ENCODE measurements around the gene NPNT. TPM values are rescaled to one million over a fixed set of nuclear protein-coding genes. Genes with fewer than 3 reads are reported as not detected.

Gene NPNT
- polyA plus RNA-seq, 1 of the 3 experiments (the other 2 are of a cell fraction), result not detected

DNA sequence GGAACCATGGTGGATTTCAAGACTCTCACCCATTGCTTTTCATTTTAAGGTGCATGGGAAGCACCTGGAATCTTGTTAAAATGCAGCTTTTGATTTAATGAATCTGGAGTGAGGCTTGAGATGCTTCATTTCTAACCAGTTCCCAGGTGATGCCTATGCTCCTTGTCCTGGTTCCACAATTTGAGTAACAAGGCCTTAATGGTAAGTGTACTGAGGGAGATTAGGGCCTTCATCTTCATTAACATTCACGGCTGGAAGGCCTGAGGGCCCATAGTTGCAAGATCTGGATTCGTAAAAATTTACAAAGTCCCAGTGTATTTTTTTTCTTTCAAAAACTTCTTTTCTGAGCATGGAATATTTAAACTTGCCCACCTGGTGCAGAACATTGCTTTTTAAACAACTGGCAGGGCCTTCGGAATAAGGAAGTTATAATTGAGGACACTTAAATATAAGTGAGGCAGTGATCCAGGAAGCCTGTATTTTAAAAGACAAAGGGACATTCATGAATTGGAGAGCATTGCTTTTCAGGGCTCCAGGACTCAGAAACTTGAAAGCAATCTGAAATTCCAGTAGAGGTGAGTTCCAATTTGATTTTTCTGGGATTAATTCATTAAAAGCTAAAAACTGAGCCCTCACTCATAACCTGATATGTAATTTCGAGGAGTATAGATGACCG is 77.8 kb downstream of the NPNT start:
- 69% methylated on average over 5 of the region's 5 CpGs for WGBS (ENCODE audit: low lambda C conversion rate)
- ChIA-PET POLR2A (no interaction called here), CTCF (interaction anchor here (0.7 kb wide), 1 partner anchor 18 kb away, joined by 3 read pairs; no protein-coding TSS in a partner anchor)
- no peaks in the 10 kb centered on the region for H3K27me3 ChIP-seq (ENCODE audit: insufficient read depth)
- TF ChIP-seq NFIC (IDR thresholded peaks at IDR 0.05; ENCODE audit: borderline replicate concordance) (no peak), RAD21 (IDR thresholded peaks at IDR 0.05; ENCODE audit: low read length) (no peak), TCF12 (IDR thresholded peaks at IDR 0.05) (no peak), MEF2A (IDR thresholded peaks at IDR 0.05; ENCODE audit: borderline replicate concordance, low read depth) (no peak), POLR2AphosphoS5 (IDR thresholded peaks at IDR 0.05; ENCODE audit: low read depth, low read length) (no peak), RXRA (IDR thresholded peaks at IDR 0.05; ENCODE audit: borderline replicate concordance, low read depth) (no peak), EP300 (IDR thresholded peaks at IDR 0.05; ENCODE audit: borderline replicate concordance in 1 of 2, low read depth in 1 of 2, low read length in 1 of 2) (no peak)
- TF ChIP-seq, protein P1, sequence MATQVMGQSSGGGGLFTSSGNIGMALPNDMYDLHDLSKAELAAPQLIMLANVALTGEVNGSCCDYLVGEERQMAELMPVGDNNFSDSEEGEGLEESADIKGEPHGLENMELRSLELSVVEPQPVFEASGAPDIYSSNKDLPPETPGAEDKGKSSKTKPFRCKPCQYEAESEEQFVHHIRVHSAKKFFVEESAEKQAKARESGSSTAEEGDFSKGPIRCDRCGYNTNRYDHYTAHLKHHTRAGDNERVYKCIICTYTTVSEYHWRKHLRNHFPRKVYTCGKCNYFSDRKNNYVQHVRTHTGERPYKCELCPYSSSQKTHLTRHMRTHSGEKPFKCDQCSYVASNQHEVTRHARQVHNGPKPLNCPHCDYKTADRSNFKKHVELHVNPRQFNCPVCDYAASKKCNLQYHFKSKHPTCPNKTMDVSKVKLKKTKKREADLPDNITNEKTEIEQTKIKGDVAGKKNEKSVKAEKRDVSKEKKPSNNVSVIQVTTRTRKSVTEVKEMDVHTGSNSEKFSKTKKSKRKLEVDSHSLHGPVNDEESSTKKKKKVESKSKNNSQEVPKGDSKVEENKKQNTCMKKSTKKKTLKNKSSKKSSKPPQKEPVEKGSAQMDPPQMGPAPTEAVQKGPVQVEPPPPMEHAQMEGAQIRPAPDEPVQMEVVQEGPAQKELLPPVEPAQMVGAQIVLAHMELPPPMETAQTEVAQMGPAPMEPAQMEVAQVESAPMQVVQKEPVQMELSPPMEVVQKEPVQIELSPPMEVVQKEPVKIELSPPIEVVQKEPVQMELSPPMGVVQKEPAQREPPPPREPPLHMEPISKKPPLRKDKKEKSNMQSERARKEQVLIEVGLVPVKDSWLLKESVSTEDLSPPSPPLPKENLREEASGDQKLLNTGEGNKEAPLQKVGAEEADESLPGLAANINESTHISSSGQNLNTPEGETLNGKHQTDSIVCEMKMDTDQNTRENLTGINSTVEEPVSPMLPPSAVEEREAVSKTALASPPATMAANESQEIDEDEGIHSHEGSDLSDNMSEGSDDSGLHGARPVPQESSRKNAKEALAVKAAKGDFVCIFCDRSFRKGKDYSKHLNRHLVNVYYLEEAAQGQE (IDR thresholded peaks at IDR 0.05; ENCODE audit: low read depth, low read length), result no peak
- H3K4me2 ChIP-seq, result no peak overlapping the region
- H3K79me2 ChIP-seq (ENCODE audit: insufficient read depth), result no peaks in the 10 kb centered on the region
- H2AFZ ChIP-seq (ENCODE audit: low read depth), result no peak overlapping the region
- H3F3A ChIP-seq (replicated peaks; ENCODE audit: insufficient read depth), result no peaks in the 10 kb centered on the region
- H3K36me3 ChIP-seq (replicated peaks in 1 of 2; ENCODE audit: control insufficient read depth in 1 of 2, insufficient read depth in 2 of 2, low read length in 1 of 2), result no peaks in the 10 kb centered on the region
- no peak overlapping the region for H3K27ac ChIP-seq (ENCODE audit: low read depth in 2 of 2, low read length in 1 of 2)
- no peaks in the 10 kb centered on the region for H3K4me1 ChIP-seq (ENCODE audit: control insufficient read depth in 1 of 2, insufficient read depth in 2 of 2, low read depth in 1 of 2, low read length in 1 of 2)
- no peaks in the 10 kb centered on the region for H3K9me2 ChIP-seq
- no peak overlapping the region for H3K9ac ChIP-seq
- no peaks in the 10 kb centered on the region for H3K9me3 ChIP-seq
- no peaks in the 10 kb centered on the region for H4K20me1 ChIP-seq (ENCODE audit: insufficient read depth)
- H3K4me3 ChIP-seq (ENCODE audit: low read depth in 2 of 2, low read length in 1 of 2), result no peak overlapping the region
- no peak for DNase-seq

DNA sequence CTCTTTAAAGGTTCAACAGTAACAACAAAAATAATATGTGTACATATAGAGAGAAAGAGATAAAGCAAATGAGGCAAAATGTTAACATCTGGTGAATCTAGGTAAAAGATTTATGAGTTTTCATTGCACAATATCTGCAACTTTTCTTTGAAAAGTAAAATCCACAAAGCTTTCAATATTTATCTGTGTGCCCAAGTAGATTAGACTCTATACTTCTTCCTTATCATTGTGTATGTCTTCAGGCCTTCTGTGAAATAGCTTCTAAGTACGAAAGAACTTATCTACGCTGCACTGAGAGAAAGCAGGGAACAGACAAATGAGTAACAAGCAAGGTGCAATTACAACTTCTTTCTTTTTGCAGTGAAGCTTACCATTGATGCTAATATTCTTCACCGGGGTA is 81.6 kb downstream of the NPNT start:
- Histone ChIP-seq H3K27me3 (ENCODE audit: insufficient read depth) (no peaks in the 10 kb centered on the region), H3K27ac (ENCODE audit: low read depth in 2 of 2, low read length in 1 of 2) (no peak overlapping the region), H3K9me3 (no peaks in the 10 kb centered on the region), H3K4me2 (no peak overlapping the region), H3K36me3 (replicated peaks in 1 of 2; ENCODE audit: control insufficient read depth in 1 of 2, insufficient read depth in 2 of 2, low read length in 1 of 2) (no peaks in the 10 kb centered on the region), H2AFZ (ENCODE audit: low read depth) (no peak overlapping the region), H4K20me1 (ENCODE audit: insufficient read depth) (no peaks in the 10 kb centered on the region), H3F3A (replicated peaks; ENCODE audit: insufficient read depth) (no peaks in the 10 kb centered on the region), H3K9me2 (no peaks in the 10 kb centered on the region), H3K4me3 (ENCODE audit: low read depth in 2 of 2, low read length in 1 of 2) (no peak overlapping the region), H3K4me1 (ENCODE audit: control insufficient read depth in 1 of 2, insufficient read depth in 2 of 2, low read depth in 1 of 2, low read length in 1 of 2) (no peaks in the 10 kb centered on the region), H3K79me2 (ENCODE audit: insufficient read depth) (no peaks in the 10 kb centered on the region), H3K9ac (no peak overlapping the region)
- CTCF ChIA-PET, result no interaction called here
- WGBS (ENCODE audit: low lambda C conversion rate), result 63% methylated on average over 3 of the region's 3 CpGs
- DNase-seq, result no peak
- POLR2A ChIA-PET, result no interaction called here
- TF ChIP-seq SIN3A (IDR thresholded peaks at IDR 0.05; ENCODE audit: borderline replicate concordance, low read depth, low read length) (no peak), FOXM1 (IDR thresholded peaks at IDR 0.05; ENCODE audit: low read depth) (no peak), RXRA (IDR thresholded peaks at IDR 0.05; ENCODE audit: borderline replicate concordance, low read depth) (no peak), NRF1 (IDR thresholded peaks at IDR 0.05; ENCODE audit: low read depth, low read length) (no peak), GATA2 (CRISPR knock-in tag; IDR thresholded peaks at IDR 0.05) (no peak), GABPA (IDR thresholded peaks at IDR 0.05; ENCODE audit: low read depth) (no peak), FOSL2 (IDR thresholded peaks at IDR 0.05; ENCODE audit: borderline replicate concordance, low read depth) (no peak), MXI1 (IDR thresholded peaks at IDR 0.05; ENCODE audit: low read depth, low read length) (no peak), RCOR1 (IDR thresholded peaks at IDR 0.05; ENCODE audit: low read length) (no peak), TAF1 (IDR thresholded peaks at IDR 0.05; ENCODE audit: borderline replicate concordance, low read depth, low read length) (no peak), JUND (IDR thresholded peaks at IDR 0.05) (no peak)
- TF ChIP-seq, protein P2, sequence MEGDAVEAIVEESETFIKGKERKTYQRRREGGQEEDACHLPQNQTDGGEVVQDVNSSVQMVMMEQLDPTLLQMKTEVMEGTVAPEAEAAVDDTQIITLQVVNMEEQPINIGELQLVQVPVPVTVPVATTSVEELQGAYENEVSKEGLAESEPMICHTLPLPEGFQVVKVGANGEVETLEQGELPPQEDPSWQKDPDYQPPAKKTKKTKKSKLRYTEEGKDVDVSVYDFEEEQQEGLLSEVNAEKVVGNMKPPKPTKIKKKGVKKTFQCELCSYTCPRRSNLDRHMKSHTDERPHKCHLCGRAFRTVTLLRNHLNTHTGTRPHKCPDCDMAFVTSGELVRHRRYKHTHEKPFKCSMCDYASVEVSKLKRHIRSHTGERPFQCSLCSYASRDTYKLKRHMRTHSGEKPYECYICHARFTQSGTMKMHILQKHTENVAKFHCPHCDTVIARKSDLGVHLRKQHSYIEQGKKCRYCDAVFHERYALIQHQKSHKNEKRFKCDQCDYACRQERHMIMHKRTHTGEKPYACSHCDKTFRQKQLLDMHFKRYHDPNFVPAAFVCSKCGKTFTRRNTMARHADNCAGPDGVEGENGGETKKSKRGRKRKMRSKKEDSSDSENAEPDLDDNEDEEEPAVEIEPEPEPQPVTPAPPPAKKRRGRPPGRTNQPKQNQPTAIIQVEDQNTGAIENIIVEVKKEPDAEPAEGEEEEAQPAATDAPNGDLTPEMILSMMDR (IDR thresholded peaks at IDR 0.05), result no peak
- TF ChIP-seq, protein P1 (IDR thresholded peaks at IDR 0.05; ENCODE audit: low read depth, low read length), result no peak
- TF ChIP-seq, protein P3, sequence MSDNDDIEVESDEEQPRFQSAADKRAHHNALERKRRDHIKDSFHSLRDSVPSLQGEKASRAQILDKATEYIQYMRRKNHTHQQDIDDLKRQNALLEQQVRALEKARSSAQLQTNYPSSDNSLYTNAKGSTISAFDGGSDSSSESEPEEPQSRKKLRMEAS (IDR thresholded peaks at IDR 0.05; ENCODE audit: low read depth), result no peak

Data from SK-N-SH (cell line).